Fibroblast of lung (primary cell): Measurements from ENCODE around the gene HNRNPF. TPM values are rescaled to one million over a fixed set of nuclear protein-coding genes. Genes with fewer than 3 reads are reported as not detected.

ENCODE experiments used
- DNase-seq, 2 donors: peaks; one replicate each; pipeline versions ENCODE4 v3.0.0 to v3.0.0-alpha.2; 2010; ENCODE audit warnings: low read depth in 2 of 2
- H2AFZ ChIP-seq: 2 replicates; pipeline ENCODE4 v1.5.1; 2012; ENCODE audit warnings: low read length, control low read depth, inconsistent platforms
- H3K27ac ChIP-seq: 2 replicates; pipeline ENCODE4 v1.5.1; 2011; ENCODE audit warnings: low read length, control low read depth; ENCODE audit not compliant: insufficient read depth
- H3K27me3 ChIP-seq: 2 replicates; pipeline ENCODE4 v1.5.1; 2011; ENCODE audit warnings: mild to moderate bottlenecking, low read length; ENCODE audit not compliant: control insufficient read depth, insufficient read depth
- H3K36me3 ChIP-seq: 2 replicates; pipeline ENCODE4 v1.5.1; 2011; ENCODE audit warnings: low read length; ENCODE audit not compliant: control insufficient read depth, insufficient read depth
- H3K4me1 ChIP-seq: 2 replicates; pipeline ENCODE4 v1.5.1; 2011; ENCODE audit warnings: low read length; ENCODE audit not compliant: control insufficient read depth, insufficient read depth; ENCODE audit errors: extremely low read depth
- H3K4me2 ChIP-seq: 2 replicates; pipeline ENCODE4 v1.5.1; 2011; ENCODE audit warnings: low read length, control low read depth; ENCODE audit not compliant: insufficient read depth; ENCODE audit errors: extremely low read depth
- H3K4me3 ChIP-seq, 4 experiments: fragments of 200-600 bp in 1 of 4; sonication (generic) in 1 of 4; replicated peaks in 1 of 4; 2 replicates each; pipeline ENCODE4 v1.5.1; 2011 to 2016; ENCODE audit warnings: low read length in 4 of 4, low read depth in 3 of 4, mild to moderate bottlenecking in 3 of 4, control low read depth in 2 of 4, inconsistent platforms in 1 of 4, mixed read lengths in 1 of 4; ENCODE audit not compliant: insufficient read depth in 1 of 4; ENCODE audit errors: control extremely low read depth in 1 of 4
- H3K79me2 ChIP-seq: 2 replicates; pipeline ENCODE4 v1.5.1; 2012; ENCODE audit warnings: mild to moderate bottlenecking, low read length, inconsistent platforms; ENCODE audit not compliant: control insufficient read depth, insufficient read depth
- H3K9ac ChIP-seq: 2 replicates; pipeline ENCODE4 v1.5.1; 2011; ENCODE audit warnings: mild to moderate bottlenecking, low read length, control low read depth; ENCODE audit not compliant: insufficient read depth
- H3K9me3 ChIP-seq: 2 replicates; pipeline ENCODE4 v1.5.1; 2012; ENCODE audit warnings: low read depth, low read length; ENCODE audit not compliant: control insufficient read depth, insufficient read depth
- H4K20me1 ChIP-seq: 2 replicates; pipeline ENCODE4 v1.5.1; 2011; ENCODE audit warnings: low read length; ENCODE audit not compliant: control insufficient read depth, insufficient read depth; ENCODE audit errors: extremely low read depth
- EZH2 ChIP-seq: IDR thresholded peaks from 2 replicates; pipeline ENCODE4 v1.5.1; 2012; ENCODE audit warnings: low read length, control low read depth, mild to moderate bottlenecking; ENCODE audit errors: missing control alignments
- polyA plus RNA-seq, 2 donors: library from polyadenylated mRNA; depleted of rRNA in 1 of 2; stranded (reverse) in 1 of 2; unstranded in 1 of 2; fragments of >200 nt; gene quantifications; 2 replicates each; pipeline ENCODE4 v1.2.1, GENCODE V29; 2011 to 2012; ENCODE audit warnings: missing spikeins in 1 of 2
- total RNA-seq: library from RNA; depleted of rRNA; stranded (reverse); fragments of >200 nt; gene quantifications from 2 replicates; pipeline ENCODE4 v1.2.1, GENCODE V29; 2014
- TF ChIP-seq, protein P1 (sequence below), 2 donors: IDR thresholded peaks in 1 of 2; conservative IDR thresholded peaks in 1 of 2; 1 replicate in 1 of 2; 2 replicates in 1 of 2; pipeline ENCODE4 v1.5.1; 2011 to 2012; ENCODE audit warnings: low read length in 2 of 2, control low read depth in 1 of 2, inconsistent platforms in 1 of 2, low read depth in 1 of 2, mild to moderate bottlenecking in 1 of 2

HNRNPF gene
- total and polyA plus RNA-seq, 2 donors (not counting 1 experiment from before 2014, with no cell fraction given), result 203 to 217 TPM

DNA sequence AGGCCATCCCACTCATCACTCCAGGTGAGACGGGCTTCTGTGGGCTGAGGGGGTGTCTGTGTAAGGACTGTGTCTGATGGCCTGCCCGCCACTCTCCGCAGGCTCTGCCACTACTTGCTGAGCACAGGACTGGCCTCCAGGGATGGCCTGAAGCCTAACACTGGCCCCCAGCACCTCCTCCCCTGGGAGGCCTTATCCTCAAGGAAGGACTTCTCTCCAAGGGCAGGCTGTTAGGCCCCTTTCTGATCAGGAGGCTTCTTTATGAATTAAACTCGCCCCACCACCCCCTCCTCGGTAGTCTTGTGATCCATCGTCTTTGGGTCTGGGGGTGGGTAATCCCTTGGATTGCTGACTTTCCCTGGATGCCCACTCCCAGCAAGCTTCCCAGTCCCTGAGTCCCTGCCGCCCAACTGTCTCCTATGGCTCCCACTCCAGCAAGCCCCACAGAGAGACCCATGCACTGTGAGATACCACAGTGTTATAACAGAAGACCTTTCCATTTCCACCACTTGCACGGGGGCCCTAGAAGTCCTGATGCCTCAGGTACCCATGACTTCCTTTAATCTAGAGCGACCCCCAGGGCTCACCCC lies 32.8 kb downstream of the HNRNPF start:
- Histone ChIP-seq H3K79me2 (no peaks in the 10 kb centered on the region), H3K4me1 (no peaks in the 10 kb centered on the region), H3K4me3 (no peak overlapping the region), H3K9ac (no peak overlapping the region), H3K4me2 (no peak overlapping the region), H2AFZ (no peak overlapping the region), H3K27ac (no peak overlapping the region), H3K9me3 (no peaks in the 10 kb centered on the region), H3K27me3 (no peaks in the 10 kb centered on the region), H3K36me3 (no peaks in the 10 kb centered on the region), H4K20me1 (no peaks in the 10 kb centered on the region)
- TF ChIP-seq, protein P1, sequence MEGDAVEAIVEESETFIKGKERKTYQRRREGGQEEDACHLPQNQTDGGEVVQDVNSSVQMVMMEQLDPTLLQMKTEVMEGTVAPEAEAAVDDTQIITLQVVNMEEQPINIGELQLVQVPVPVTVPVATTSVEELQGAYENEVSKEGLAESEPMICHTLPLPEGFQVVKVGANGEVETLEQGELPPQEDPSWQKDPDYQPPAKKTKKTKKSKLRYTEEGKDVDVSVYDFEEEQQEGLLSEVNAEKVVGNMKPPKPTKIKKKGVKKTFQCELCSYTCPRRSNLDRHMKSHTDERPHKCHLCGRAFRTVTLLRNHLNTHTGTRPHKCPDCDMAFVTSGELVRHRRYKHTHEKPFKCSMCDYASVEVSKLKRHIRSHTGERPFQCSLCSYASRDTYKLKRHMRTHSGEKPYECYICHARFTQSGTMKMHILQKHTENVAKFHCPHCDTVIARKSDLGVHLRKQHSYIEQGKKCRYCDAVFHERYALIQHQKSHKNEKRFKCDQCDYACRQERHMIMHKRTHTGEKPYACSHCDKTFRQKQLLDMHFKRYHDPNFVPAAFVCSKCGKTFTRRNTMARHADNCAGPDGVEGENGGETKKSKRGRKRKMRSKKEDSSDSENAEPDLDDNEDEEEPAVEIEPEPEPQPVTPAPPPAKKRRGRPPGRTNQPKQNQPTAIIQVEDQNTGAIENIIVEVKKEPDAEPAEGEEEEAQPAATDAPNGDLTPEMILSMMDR (conservative IDR thresholded peaks at IDR 0.05 in 1 of 2, IDR thresholded peaks at IDR 0.05 in 1 of 2; ENCODE audit: low read depth in 1 of 2, low read length in 2 of 2), result no peak
- TF ChIP-seq EZH2, result no peak
- no peak for DNase-seq

DNA sequence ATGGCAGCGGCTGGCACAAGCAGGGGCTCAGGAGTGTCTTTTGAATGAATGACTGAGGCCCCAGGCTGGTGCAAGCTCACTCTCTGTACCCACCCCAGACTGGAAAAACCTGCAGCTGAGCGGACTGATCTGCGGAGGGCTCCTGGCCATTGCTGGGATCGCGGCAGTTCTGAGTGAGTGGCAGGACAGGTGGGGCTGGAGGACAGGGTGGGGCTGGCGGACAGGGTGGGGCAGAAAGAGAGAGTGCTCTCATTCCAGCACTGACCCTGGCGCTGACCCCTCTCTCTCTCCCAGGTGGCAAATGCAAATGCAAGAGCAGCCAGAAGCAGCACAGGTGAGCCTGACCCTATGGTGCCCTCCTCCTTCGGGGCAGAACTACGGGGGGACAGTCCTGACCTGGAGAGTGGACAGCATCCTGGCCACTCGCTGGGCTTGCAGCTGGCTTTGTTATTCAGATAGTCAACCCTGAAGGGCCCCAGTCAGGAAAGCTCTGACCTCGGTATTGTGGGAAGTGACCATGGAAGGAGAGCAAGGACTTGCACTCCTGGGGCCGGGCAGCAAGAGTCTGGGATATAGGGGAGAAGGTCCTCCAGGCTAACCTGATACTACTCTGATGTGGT lies 33.5 kb downstream of the HNRNPF start:
- Histone ChIP-seq H3K27me3 (no peaks in the 10 kb centered on the region), H3K4me2 (no peak overlapping the region), H3K4me3 (no peak overlapping the region), H4K20me1 (no peaks in the 10 kb centered on the region), H3K9me3 (no peaks in the 10 kb centered on the region), H3K27ac (no peak overlapping the region), H3K36me3 (no peaks in the 10 kb centered on the region), H3K9ac (no peak overlapping the region), H3K4me1 (no peaks in the 10 kb centered on the region), H2AFZ (no peak overlapping the region), H3K79me2 (no peaks in the 10 kb centered on the region)
- no peak for DNase-seq
- no peak for TF ChIP-seq EZH2
- TF ChIP-seq, protein P1 (conservative IDR thresholded peaks at IDR 0.05 in 1 of 2, IDR thresholded peaks at IDR 0.05 in 1 of 2; ENCODE audit: low read depth in 1 of 2, low read length in 2 of 2), result no peak

DNA sequence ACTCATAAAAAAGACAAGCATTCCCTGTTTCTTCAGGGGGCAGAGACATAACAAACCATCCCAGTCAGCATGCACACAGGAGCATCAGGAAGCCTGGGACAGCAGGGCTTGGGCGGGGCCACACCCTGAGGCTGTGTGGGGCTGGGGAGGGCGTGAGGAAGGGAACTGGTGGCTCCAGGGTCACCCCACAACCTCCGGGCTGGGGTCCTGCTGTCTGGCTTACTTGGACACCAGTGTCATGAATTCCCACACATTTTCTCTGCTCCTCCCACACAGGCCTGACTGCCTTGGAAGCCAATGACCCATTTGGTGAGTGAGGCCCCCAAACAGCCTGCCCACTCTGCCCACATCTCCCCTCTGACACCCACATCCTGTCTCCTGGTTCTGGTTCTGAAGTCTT lies 34.8 kb downstream of the HNRNPF start:
- Histone ChIP-seq H3K79me2 (no peaks in the 10 kb centered on the region), H3K4me2 (no peak overlapping the region), H3K4me1 (no peaks in the 10 kb centered on the region)

More for the DNA sequence above, 34.8 kb downstream of the HNRNPF start:
- Histone ChIP-seq H3K36me3 (no peaks in the 10 kb centered on the region), H3K27me3 (no peaks in the 10 kb centered on the region), H2AFZ (no peak overlapping the region), H3K27ac (no peak overlapping the region), H3K9me3 (no peaks in the 10 kb centered on the region), H3K9ac (no peak overlapping the region), H3K4me3 (no peak overlapping the region), H4K20me1 (no peaks in the 10 kb centered on the region)
- TF ChIP-seq, protein P1 (conservative IDR thresholded peaks at IDR 0.05 in 1 of 2, IDR thresholded peaks at IDR 0.05 in 1 of 2; ENCODE audit: low read depth in 1 of 2, low read length in 2 of 2), result no peak
- TF ChIP-seq EZH2, result no peak
- no peak for DNase-seq
